HG02763 (cell line): ENCODE results near the gene ANKRD11.
"Not testable (repeated sequence)": the region's sequence is repeated elsewhere in the genome, so short reads cannot be mapped to it uniquely, and the experiment has no call there.

Experiments used
- ATAC-seq: cut with Tn5 transposase; IDR thresholded peaks from one replicate; pipeline ENCODE4 v1.9.1; 2021; ENCODE audit warnings: mild to moderate bottlenecking, moderate library complexity; ENCODE audit not compliant: unreplicated experiment

The ANKRD11 gene

GRCh38 chr16:89369266-89369895, 121.0 kb downstream of the ANKRD11 start:
- ATAC-seq, result no peak

- ATAC-seq, result no peak
Measured at GRCh38 chr16:89368604-89369249, 121.6 kb downstream of the ANKRD11 start.

- ATAC-seq, result no peak
Measured at GRCh38 chr16:89367538-89367915, 122.8 kb downstream of the ANKRD11 start.

GRCh38 chr16:89366561-89367537, 123.5 kb downstream of the ANKRD11 start:
- no peak for ATAC-seq

GRCh38 chr16:89365996-89366395, 124.4 kb downstream of the ANKRD11 start:
- no peak for ATAC-seq

GRCh38 chr16:89365044-89365467, 125.3 kb downstream of the ANKRD11 start:
- ATAC-seq, result no peak

GRCh38 chr16:89364606-89365005, 125.8 kb downstream of the ANKRD11 start:
- ATAC-seq, result no peak

GRCh38 chr16:89363621-89364393, 126.6 kb downstream of the ANKRD11 start:
- ATAC-seq, result no peak

GRCh38 chr16:89362540-89363223, 127.7 kb downstream of the ANKRD11 start:
- not testable (repeated sequence) for ATAC-seq

- peak; percentile 64 for ATAC-seq
Measured at GRCh38 chr16:89361751-89362539, 128.4 kb downstream of the ANKRD11 start.

GRCh38 chr16:89360760-89361435, 129.5 kb downstream of the ANKRD11 start:
- peak; percentile 44 for ATAC-seq

- no peak for ATAC-seq
Measured at GRCh38 chr16:89359264-89360147, 130.9 kb downstream of the ANKRD11 start.

- no peak for ATAC-seq
Measured at GRCh38 chr16:89358030-89359005, 132.0 kb downstream of the ANKRD11 start.

GRCh38 chr16:89357055-89357816, 133.1 kb downstream of the ANKRD11 start:
- ATAC-seq, result no peak

- ATAC-seq, result no peak
Measured at GRCh38 chr16:89355686-89356085, 134.7 kb downstream of the ANKRD11 start.

- no peak for ATAC-seq
Measured at GRCh38 chr16:89355007-89355406, 135.4 kb downstream of the ANKRD11 start.
